Mucosa of descending colon (tissue), 3 donors: ENCODE results near the gene RMND5B. TPM values are rescaled to one million over a fixed set of nuclear protein-coding genes. Genes with fewer than 3 reads are reported as not detected.
"Not testable (repeated sequence)": the region's sequence is repeated elsewhere in the genome, so short reads cannot be mapped to it uniquely, and the experiment has no call there.

Experiments used
- ATAC-seq: fragments of 200-7000 bp; cut with Tn5 transposase; one replicate; pipeline ENCODE4 v1.9.1; 2020; ENCODE audit warnings: mild to moderate bottlenecking, moderate library complexity
- DNase-seq, 3 donors: peaks; one replicate each; pipeline ENCODE4 v3.0.0-alpha.2; 2020
- H3K36me3 ChIP-seq: fragments of 200-600 bp; one replicate; pipeline ENCODE4 v1.8.0; 2021; ENCODE audit warnings: low read depth, mild to moderate bottlenecking
- H3K4me1 ChIP-seq: fragments of 200-600 bp; one replicate; pipeline ENCODE4 v1.8.0; 2021; ENCODE audit warnings: low read depth, mild to moderate bottlenecking
- H3K4me3 ChIP-seq: fragments of 200-600 bp; one replicate; pipeline ENCODE4 v1.8.0; 2021; ENCODE audit warnings: mild to moderate bottlenecking
- H3K9me3 ChIP-seq: fragments of 200-600 bp; one replicate; pipeline ENCODE4 v1.8.0; 2021; ENCODE audit warnings: mild to moderate bottlenecking
- intact Hi-C, 2 donors: fragments of 100-400 bp; cut with DNase I in 1 of 2; cut with micrococcal nuclease in 1 of 2; formaldehyde crosslinking; loops; one replicate each; pipeline versions ENCODE4 v1.11.0 to v1.11.1; 2022; cut with DNase I, micrococcal nuclease
- long read RNA-seq, 2 donors: library from polyadenylated mRNA; unstranded; transcript quantifications; one replicate each; pipeline ENCODE4 v2.0.0, GENCODE V29; 2019 to 2021
- total RNA-seq, 3 donors: library from RNA; stranded (reverse); fragmentation: NEBNext Ultra II Directional in 2 of 3; extraction: Animal tissue kit (Norgen Biotek cat#: 25700) in 2 of 3; gene quantifications; one replicate each; pipeline versions ENCODE4 v1.2.1 to v1.2.4, GENCODE V29; 2021 to 2023
- TF ChIP-seq, protein P1 (sequence below): fragments of 200-600 bp; IDR thresholded peaks from one replicate; pipeline ENCODE4 v1.8.0; 2022; ENCODE audit warnings: antibody characterized with exemption, mild to moderate bottlenecking
- donor health status: DM: no; HTN: no; CAD: no; lungs with moderate emphysema.
- donor health status: DM: no; HTN: no; CAD: no.
- donor health status: DM: no; HTN: yes; CAD: no.

Gene RMND5B, protein sequence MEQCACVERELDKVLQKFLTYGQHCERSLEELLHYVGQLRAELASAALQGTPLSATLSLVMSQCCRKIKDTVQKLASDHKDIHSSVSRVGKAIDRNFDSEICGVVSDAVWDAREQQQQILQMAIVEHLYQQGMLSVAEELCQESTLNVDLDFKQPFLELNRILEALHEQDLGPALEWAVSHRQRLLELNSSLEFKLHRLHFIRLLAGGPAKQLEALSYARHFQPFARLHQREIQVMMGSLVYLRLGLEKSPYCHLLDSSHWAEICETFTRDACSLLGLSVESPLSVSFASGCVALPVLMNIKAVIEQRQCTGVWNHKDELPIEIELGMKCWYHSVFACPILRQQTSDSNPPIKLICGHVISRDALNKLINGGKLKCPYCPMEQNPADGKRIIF
- total RNA-seq: 10 to 100 TPM; 34.9 to 54.2 (median 40.8) TPM
- long read RNA-seq, donor 1, full-length matches to known transcripts: 56 of 138 reads
- long read RNA-seq, donor 1, partial matches to known transcripts: 51 of 138 reads
- long read RNA-seq, donor 1, other reads (novel, unspliced or antisense): 31 of 138 reads
- long read RNA-seq, donor 2, full-length matches to known transcripts: 12 of 23 reads
- long read RNA-seq, donor 2, partial matches to known transcripts: 7 of 23 reads
- long read RNA-seq, donor 2, other reads (novel, unspliced or antisense): 4 of 23 reads

DNA sequence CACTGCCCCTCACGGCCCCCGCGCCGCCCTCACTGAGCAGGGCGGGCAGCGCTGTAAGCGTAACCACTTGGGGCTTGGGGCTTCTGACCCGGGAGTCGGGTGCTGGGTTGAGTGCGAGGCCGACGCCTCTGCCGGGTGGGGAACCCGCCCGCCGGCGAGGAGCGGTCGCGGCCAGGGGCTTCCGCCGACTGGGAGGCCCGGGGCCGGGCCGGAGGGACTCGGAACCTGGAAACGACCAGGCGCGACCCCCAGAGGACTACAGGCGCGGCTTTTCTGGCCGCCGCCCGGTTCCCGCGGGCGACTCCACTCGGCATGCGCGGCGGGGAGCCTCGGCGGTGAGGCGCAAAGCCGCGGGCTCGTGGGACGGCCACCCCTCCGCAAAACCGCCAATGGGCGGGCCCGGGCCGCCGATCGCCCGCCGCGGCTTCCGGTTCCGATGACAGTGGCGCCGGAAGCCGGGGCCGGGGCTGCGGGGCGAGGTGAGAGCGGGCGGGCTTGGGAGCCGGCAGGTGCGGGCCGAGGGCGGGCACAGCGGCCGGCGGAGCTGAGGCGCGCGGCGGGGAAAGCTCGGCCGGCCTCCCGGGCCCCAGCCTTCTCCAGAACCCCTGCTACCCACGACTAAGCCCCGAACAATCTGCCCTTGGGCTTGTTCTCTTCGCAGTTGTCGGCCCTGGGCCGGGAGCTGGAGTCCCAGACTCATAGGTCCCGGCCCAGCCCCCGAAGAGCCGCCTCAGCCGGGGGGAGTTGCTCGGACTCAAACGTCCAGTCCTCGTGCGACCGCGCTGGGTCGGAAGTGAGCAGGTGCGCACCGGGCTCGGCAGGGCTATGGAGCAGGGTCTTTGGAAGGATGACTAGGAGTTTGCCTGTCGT lies at the start of gene RMND5B:
RMND5B (plus strand) TSS at position 439 of the 870 bp plus-strand sequence. CDS start 7,106 bp downstream, outside the sequence.
- DNase-seq (peak; percentile 84 to 94 (median 90)), ATAC-seq (peak; percentile 98)
- TF ChIP-seq, protein P1, sequence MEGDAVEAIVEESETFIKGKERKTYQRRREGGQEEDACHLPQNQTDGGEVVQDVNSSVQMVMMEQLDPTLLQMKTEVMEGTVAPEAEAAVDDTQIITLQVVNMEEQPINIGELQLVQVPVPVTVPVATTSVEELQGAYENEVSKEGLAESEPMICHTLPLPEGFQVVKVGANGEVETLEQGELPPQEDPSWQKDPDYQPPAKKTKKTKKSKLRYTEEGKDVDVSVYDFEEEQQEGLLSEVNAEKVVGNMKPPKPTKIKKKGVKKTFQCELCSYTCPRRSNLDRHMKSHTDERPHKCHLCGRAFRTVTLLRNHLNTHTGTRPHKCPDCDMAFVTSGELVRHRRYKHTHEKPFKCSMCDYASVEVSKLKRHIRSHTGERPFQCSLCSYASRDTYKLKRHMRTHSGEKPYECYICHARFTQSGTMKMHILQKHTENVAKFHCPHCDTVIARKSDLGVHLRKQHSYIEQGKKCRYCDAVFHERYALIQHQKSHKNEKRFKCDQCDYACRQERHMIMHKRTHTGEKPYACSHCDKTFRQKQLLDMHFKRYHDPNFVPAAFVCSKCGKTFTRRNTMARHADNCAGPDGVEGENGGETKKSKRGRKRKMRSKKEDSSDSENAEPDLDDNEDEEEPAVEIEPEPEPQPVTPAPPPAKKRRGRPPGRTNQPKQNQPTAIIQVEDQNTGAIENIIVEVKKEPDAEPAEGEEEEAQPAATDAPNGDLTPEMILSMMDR: no peak
- H3K4me3 ChIP-seq: peak within 1 kb of the TSS; percentile 47
- peaks cover 8% of the 10 kb centered on the region for H3K4me1 ChIP-seq
- intact Hi-C loops: no loop called here
- no peaks in the 10 kb centered on the region for H3K9me3 ChIP-seq
- H3K36me3 ChIP-seq: no peaks in the 10 kb centered on the region

DNA sequence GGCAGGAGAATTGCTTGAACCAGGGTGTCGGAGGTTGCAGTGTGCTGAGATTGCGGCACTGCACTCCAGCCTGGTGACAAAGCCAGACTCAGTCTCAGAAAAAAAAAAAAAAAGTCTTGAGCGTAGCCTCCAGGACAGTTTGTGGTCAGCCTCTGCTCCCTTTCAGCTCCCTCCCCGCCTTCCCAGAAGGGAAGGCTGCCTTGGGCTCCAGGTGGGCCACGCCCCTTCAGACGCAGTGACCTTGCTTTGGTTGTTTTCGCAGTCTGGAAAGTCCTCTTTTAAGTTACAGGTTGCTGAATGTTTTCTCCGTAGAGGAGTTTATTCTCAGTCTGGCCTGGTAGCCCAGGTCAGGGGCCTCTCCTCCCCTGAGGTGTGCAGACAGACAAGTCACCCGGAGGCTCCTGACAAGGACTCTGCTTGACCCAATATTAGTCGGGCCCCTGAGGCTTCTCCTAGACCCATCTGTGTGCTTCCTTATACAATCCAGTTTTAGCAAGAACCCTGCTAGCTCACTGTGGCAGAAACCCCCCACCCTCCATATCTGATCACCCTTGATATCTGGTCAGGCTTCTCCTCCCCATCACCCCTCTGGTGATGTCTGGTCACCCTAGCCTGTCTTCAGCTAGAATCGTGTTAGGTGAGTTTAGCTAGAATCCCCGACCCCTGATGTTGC lies 49.1 kb upstream of the RMND5B start:
- Histone ChIP-seq H3K9me3 (no peaks in the 10 kb centered on the region), H3K4me1 (no peaks in the 10 kb centered on the region), H3K36me3 (no peaks in the 10 kb centered on the region), H3K4me3 (no peak overlapping the region)
- intact Hi-C loops: no loop called here
- ATAC-seq (no peak), DNase-seq (no peak)
- TF ChIP-seq, protein P1: no peak

DNA sequence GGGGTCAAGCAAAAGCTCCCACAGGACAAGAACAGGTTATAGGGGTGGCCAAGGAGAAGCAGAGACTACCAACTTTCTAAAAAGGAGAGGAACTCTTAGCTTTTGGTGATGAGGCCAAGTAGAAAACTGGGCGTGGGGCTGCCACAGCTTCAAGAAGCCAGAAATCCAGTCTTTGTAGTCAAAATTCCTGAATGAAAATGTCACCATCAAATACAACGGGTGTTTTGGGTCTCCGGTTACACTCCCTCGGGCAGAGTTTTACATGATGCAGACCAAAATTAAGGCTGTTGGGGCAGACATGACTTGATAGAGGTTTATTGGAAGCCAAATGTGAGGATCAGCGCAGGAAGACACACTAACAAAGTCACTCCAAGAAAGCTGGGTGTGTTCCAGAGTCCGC lies 46.9 kb upstream of the RMND5B start:
- Histone ChIP-seq H3K9me3 (no peaks in the 10 kb centered on the region), H3K4me3 (no peak overlapping the region), H3K4me1 (no peaks in the 10 kb centered on the region), H3K36me3 (no peaks in the 10 kb centered on the region)
- DNase-seq (no peak), ATAC-seq (no peak)
- intact Hi-C loops: no loop called here
- TF ChIP-seq, protein P1: no peak

DNA sequence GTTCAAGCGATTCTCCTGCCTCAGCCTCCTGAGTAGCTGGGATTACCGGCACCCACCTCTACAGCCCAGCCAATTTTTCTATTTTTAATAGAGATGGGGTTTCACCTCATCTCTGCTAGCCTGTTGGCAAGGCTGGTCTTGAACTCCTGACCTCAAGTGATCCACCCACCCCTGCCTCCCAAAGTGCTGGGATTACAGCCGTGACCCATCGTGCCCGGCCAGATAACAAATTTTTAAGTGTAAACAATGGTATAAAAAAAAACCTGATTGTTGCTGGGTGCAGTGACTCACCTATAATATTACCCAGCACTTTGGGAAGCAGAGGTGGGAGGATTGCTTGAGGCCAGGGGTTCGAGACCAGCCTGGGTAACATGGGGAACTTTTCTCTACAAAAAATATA lies 45.5 kb upstream of the RMND5B start:
- Histone ChIP-seq H3K4me3 (no peak overlapping the region), H3K9me3 (no peaks in the 10 kb centered on the region), H3K36me3 (no peaks in the 10 kb centered on the region), H3K4me1 (no peaks in the 10 kb centered on the region)
- TF ChIP-seq, protein P1: no peak
- intact Hi-C loops: no loop called here
- ATAC-seq: no peak
- no peak for DNase-seq

DNA sequence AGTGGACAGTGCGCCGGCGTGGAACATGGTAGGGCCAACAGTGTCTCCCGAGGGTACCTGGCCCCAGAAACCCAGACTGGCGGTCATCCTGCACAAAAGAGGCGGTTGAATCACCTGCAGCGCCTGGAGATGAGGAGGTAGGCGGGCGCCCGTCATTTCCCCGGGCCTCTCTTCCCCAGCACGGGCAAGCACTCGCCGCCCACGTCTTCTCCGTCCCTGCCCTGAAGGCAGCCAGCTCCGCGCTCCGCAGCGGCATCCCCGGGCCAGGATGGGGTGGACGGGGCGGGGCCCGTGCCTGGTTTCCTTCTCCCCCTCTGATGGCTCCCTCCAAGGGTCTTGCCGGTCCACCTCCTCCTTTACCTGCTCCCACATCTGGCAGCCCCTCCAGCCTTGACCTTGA lies 44.5 kb upstream of the RMND5B start:
- Histone ChIP-seq H3K4me1 (no peaks in the 10 kb centered on the region), H3K4me3 (no peak overlapping the region), H3K9me3 (no peaks in the 10 kb centered on the region), H3K36me3 (no peaks in the 10 kb centered on the region)
- TF ChIP-seq, protein P1: no peak
- intact Hi-C loops: no loop called here
- ATAC-seq (no peak), DNase-seq (no peak)

DNA sequence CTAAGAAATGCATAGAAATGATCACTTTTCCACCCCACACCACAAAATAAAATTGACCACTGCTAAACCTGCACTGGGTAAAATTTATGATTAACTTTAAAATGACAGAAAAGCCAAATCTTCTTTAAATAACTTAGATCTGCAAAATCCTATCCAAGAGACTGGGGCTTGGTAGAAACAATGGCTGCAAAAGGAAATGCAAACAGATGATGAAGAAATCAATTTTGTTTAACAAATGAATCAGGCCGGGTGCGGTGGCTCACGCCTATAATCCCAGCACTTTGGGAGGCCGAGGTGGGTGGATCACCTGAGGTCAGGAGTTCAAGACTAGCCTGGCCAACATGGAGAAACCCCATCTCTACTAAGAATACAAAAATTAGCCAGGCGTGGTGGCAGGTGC lies 43.6 kb upstream of the RMND5B start:
- H3K4me3 ChIP-seq, intact Hi-C loops, H3K36me3 ChIP-seq, DNase-seq, H3K4me1 ChIP-seq, ATAC-seq, H3K9me3 ChIP-seq: not testable (repeated sequence)
